Natural killer cell (primary cell): ENCODE measurements around the gene NEO1. TPM values are rescaled to one million over a fixed set of nuclear protein-coding genes. Genes with fewer than 3 reads are reported as not detected.
A peak's percentile ranks its signal among the peaks of the same experiment; 100 is the strongest.

Source experiments
- ATAC-seq, 3 donors: fragments of 150-1000 bp in 2 of 3; fragments of 200-7000 bp in 1 of 3; cut with Tn5 transposase; 1 replicate in 1 of 3; 2 replicates in 2 of 3; pipeline ENCODE4 v1.10.0; 2021; ENCODE audit warnings: mild to moderate bottlenecking in 2 of 3, moderate library complexity in 2 of 3
- DNase-seq, 2 donors: peaks; one replicate each; pipeline versions ENCODE4 v3.0.0 to v3.0.0-alpha.2; 2013 to 2021; ENCODE audit warnings: mixed read lengths in 1 of 2
- H3K27ac ChIP-seq: one replicate; pipeline ENCODE4 v1.5.1; 2013; ENCODE audit warnings: mild to moderate bottlenecking, low read length
- H3K27me3 ChIP-seq: one replicate; pipeline ENCODE4 v1.6.1; 2013; ENCODE audit warnings: low read length; ENCODE audit not compliant: control insufficient read depth, insufficient read depth
- H3K36me3 ChIP-seq: one replicate; pipeline ENCODE4 v1.6.1; 2013; ENCODE audit warnings: low read length; ENCODE audit not compliant: control insufficient read depth, insufficient read depth
- H3K4me1 ChIP-seq: one replicate; pipeline ENCODE4 v1.6.1; 2013; ENCODE audit warnings: low read length; ENCODE audit not compliant: control insufficient read depth, insufficient read depth
- H3K4me3 ChIP-seq: one replicate; pipeline ENCODE4 v1.5.1; 2013; ENCODE audit warnings: low read length
- H3K9me3 ChIP-seq: one replicate; pipeline ENCODE4 v1.6.1; 2013; ENCODE audit warnings: low read length; ENCODE audit not compliant: control insufficient read depth, insufficient read depth
- H3K27ac Mint-ChIP-seq, 2 donors: one replicate each; pipeline ENCODE4 v1.8.0; 2022; ENCODE audit warnings: mild to moderate bottlenecking in 2 of 2, mixed read lengths in 2 of 2, moderate library complexity in 1 of 2
- H3K27me3 Mint-ChIP-seq, 2 donors: one replicate each; pipeline ENCODE4 v1.8.0; 2022; ENCODE audit warnings: low read depth in 2 of 2, mixed read lengths in 2 of 2
- H3K36me3 Mint-ChIP-seq: one replicate; pipeline ENCODE4 v1.8.0; 2022; ENCODE audit warnings: mixed read lengths
- H3K4me1 Mint-ChIP-seq, 2 donors: one replicate each; pipeline ENCODE4 v1.8.0; 2022; ENCODE audit warnings: mixed read lengths in 2 of 2
- H3K4me3 Mint-ChIP-seq: one replicate; pipeline ENCODE4 v1.8.0; 2022; ENCODE audit warnings: mild to moderate bottlenecking, moderate library complexity, mixed read lengths
- H3K9me3 Mint-ChIP-seq, 2 donors: one replicate each; pipeline ENCODE4 v1.8.0; 2022; ENCODE audit warnings: mixed read lengths in 2 of 2
- CTCF ChIP-seq: fragments of 200-600 bp; IDR thresholded peaks from one replicate; pipeline ENCODE4 v1.8.0; 2022; ENCODE audit warnings: antibody characterized with exemption
- WGBS: methylation state at CpG from one replicate; pipeline ENCODE4 v1.1.7; 2013; ENCODE audit warnings: missing lambda C conversion rate; ENCODE audit not compliant: insufficient coverage; 5-methylcytosine and 5-hydroxymethylcytosine counted together
- intact Hi-C: fragments of 100-400 bp; cut with micrococcal nuclease; formaldehyde crosslinking; loops from one replicate; pipeline ENCODE4 v1.14.2; 2022
- total RNA-seq, 4 donors: library from RNA; stranded (reverse); fragments of 120-200 nt in 1 of 4; gene quantifications; one replicate each; pipeline versions ENCODE4 v1.2.3 to v1.2.4, GENCODE V29; 2013 to 2022

The NEO1 gene
- total RNA-seq, 3 donors from 2014 or later (not counting 1 experiment from before 2014, with no cell fraction given) = 16.3 to 19.0 (median 17.4) TPM

GRCh38 chr15:73049564-73050215 lies 2.6 kb upstream of the NEO1 start:
- peaks cover 18% of the 10 kb centered on the region for H3K27me3 ChIP-seq
- Mint-ChIP-seq H3K4me3 (peak overlapping the region; percentile 14), H3K4me1 (peaks cover 5 to 7% of the 10 kb centered on the region in 2 donors), H3K27me3 (peaks cover 14 to 21% of the 10 kb centered on the region in 2 donors), H3K36me3 (no peaks in the 10 kb centered on the region), H3K9me3 (no peaks in the 10 kb centered on the region), H3K27ac (no peak overlapping the region)
- no peak overlapping the region for H3K27ac ChIP-seq
- DNase-seq (no peak), ATAC-seq (no peak)
- H3K4me3 ChIP-seq = no peak overlapping the region
- H3K4me1 ChIP-seq = peaks cover 11% of the 10 kb centered on the region
- WGBS = 75% methylated on average over 3 of the region's 4 CpGs
- H3K36me3 ChIP-seq = no peaks in the 10 kb centered on the region
- no peaks in the 10 kb centered on the region for H3K9me3 ChIP-seq
- intact Hi-C loops = loop anchor here (10.0 kb wide), 1 partner anchor 265 kb away; the partner anchor contains the start of gene ADPGK
- no peak for TF ChIP-seq CTCF

GRCh38 chr15:73050561-73051295 lies 1.5 kb upstream of the NEO1 start:
- Mint-ChIP-seq H3K36me3 (no peaks in the 10 kb centered on the region), H3K4me1 (peaks cover 5 to 7% of the 10 kb centered on the region in 2 donors), H3K27me3 (peaks cover 14 to 21% of the 10 kb centered on the region in 2 donors), H3K9me3 (no peaks in the 10 kb centered on the region), H3K27ac (peak overlapping the region in 1 of 2 donors; percentile 31), H3K4me3 (peak overlapping the region; percentile 85)
- Histone ChIP-seq H3K27me3 (peaks cover 23% of the 10 kb centered on the region), H3K36me3 (no peaks in the 10 kb centered on the region), H3K9me3 (no peaks in the 10 kb centered on the region), H3K4me3 (no peak overlapping the region), H3K27ac (no peak overlapping the region), H3K4me1 (peaks cover 11% of the 10 kb centered on the region)
- ATAC-seq = no peak
- intact Hi-C loops = loop anchor here (10.0 kb wide), 1 partner anchor 266 kb away; the partner anchor contains the start of gene ADPGK
- DNase-seq = no peak
- no peak for TF ChIP-seq CTCF
- WGBS = 37% methylated on average over 5 of the region's 10 CpGs

- Histone ChIP-seq H3K4me3 (peak overlapping the region; percentile 82), H3K27ac (peak overlapping the region; percentile 53), H3K9me3 (no peaks in the 10 kb centered on the region), H3K27me3 (peaks cover 23% of the 10 kb centered on the region), H3K4me1 (peaks cover 11% of the 10 kb centered on the region), H3K36me3 (no peaks in the 10 kb centered on the region)
- intact Hi-C loops = loop anchor here (10.0 kb wide), 1 partner anchor 267 kb away; the partner anchor contains the start of gene ADPGK
- ATAC-seq = peak in 2 of 3 donors; percentile 0 to 1
- H3K36me3 Mint-ChIP-seq = no peaks in the 10 kb centered on the region
- H3K4me1 Mint-ChIP-seq = peaks cover 5 to 7% of the 10 kb centered on the region in 2 donors
- no peak for TF ChIP-seq CTCF
- H3K27ac Mint-ChIP-seq = peak overlapping the region in 1 of 2 donors; percentile 31
- WGBS = 1% methylated on average over 42 of the region's 42 CpGs
- H3K27me3 Mint-ChIP-seq = peaks cover 12 to 21% of the 10 kb centered on the region in 2 donors
- peak overlapping the region; percentile 85 for H3K4me3 Mint-ChIP-seq
- H3K9me3 Mint-ChIP-seq = no peaks in the 10 kb centered on the region
- DNase-seq = no peak
These were observed 864 bp upstream of the NEO1 start for GRCh38 chr15:73051391-73051806.
